ENCODE measurements around the gene MAPKAP1.

DNA sequence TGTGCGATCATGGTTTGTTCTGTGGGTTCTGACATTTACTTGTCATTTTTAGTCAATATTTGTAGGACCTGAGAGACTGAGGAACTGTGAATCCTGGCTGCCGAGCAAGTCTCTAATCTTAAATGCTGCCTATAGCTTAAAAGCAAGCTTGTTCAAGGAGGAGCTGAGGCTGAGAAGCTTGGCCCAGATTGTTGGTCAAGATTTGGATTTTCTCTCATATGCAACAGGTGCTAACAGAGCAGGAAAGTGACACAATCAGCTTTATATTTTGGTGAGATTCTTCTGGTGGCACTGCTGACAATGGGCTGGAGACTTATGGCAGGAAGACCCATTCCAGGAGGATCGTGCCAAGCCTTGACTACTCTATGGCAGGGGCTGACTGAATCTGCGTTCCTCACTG lies 192.5 kb downstream of the MAPKAP1 start:
- TF ChIP-seq TAF1 (IDR thresholded peaks at IDR 0.05; ENCODE audit: low read depth) = no peak
- TF ChIP-seq TCF12 (IDR thresholded peaks at IDR 0.05; ENCODE audit: low read depth) = no peak
- TF ChIP-seq, protein P1, sequence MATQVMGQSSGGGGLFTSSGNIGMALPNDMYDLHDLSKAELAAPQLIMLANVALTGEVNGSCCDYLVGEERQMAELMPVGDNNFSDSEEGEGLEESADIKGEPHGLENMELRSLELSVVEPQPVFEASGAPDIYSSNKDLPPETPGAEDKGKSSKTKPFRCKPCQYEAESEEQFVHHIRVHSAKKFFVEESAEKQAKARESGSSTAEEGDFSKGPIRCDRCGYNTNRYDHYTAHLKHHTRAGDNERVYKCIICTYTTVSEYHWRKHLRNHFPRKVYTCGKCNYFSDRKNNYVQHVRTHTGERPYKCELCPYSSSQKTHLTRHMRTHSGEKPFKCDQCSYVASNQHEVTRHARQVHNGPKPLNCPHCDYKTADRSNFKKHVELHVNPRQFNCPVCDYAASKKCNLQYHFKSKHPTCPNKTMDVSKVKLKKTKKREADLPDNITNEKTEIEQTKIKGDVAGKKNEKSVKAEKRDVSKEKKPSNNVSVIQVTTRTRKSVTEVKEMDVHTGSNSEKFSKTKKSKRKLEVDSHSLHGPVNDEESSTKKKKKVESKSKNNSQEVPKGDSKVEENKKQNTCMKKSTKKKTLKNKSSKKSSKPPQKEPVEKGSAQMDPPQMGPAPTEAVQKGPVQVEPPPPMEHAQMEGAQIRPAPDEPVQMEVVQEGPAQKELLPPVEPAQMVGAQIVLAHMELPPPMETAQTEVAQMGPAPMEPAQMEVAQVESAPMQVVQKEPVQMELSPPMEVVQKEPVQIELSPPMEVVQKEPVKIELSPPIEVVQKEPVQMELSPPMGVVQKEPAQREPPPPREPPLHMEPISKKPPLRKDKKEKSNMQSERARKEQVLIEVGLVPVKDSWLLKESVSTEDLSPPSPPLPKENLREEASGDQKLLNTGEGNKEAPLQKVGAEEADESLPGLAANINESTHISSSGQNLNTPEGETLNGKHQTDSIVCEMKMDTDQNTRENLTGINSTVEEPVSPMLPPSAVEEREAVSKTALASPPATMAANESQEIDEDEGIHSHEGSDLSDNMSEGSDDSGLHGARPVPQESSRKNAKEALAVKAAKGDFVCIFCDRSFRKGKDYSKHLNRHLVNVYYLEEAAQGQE (IDR thresholded peaks at IDR 0.05; ENCODE audit: low read depth) = no peak
- TF ChIP-seq, protein P2, sequence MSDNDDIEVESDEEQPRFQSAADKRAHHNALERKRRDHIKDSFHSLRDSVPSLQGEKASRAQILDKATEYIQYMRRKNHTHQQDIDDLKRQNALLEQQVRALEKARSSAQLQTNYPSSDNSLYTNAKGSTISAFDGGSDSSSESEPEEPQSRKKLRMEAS (IDR thresholded peaks at IDR 0.05) = no peak
- TF ChIP-seq, protein P3, sequence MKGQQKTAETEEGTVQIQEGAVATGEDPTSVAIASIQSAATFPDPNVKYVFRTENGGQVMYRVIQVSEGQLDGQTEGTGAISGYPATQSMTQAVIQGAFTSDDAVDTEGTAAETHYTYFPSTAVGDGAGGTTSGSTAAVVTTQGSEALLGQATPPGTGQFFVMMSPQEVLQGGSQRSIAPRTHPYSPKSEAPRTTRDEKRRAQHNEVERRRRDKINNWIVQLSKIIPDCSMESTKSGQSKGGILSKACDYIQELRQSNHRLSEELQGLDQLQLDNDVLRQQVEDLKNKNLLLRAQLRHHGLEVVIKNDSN (IDR thresholded peaks at IDR 0.05) = no peak
- no peak for TF ChIP-seq EP300 (IDR thresholded peaks at IDR 0.05; ENCODE audit: borderline replicate concordance)
- TF ChIP-seq YY1 (IDR thresholded peaks at IDR 0.05; ENCODE audit: low read depth) = no peak
- no peak for TF ChIP-seq FOXM1 (IDR thresholded peaks at IDR 0.05; ENCODE audit: borderline replicate concordance, low read depth)
- no peak for TF ChIP-seq RAD21 (IDR thresholded peaks at IDR 0.05; ENCODE audit: low read depth)
- TF ChIP-seq CEBPB (IDR thresholded peaks at IDR 0.05) = no peak
